ENCODE results near the gene CCDC6.

GRCh38 chr10:59807629-59808620 lies 98.4 kb downstream of the CCDC6 start:
- TF ChIP-seq, protein P1, sequence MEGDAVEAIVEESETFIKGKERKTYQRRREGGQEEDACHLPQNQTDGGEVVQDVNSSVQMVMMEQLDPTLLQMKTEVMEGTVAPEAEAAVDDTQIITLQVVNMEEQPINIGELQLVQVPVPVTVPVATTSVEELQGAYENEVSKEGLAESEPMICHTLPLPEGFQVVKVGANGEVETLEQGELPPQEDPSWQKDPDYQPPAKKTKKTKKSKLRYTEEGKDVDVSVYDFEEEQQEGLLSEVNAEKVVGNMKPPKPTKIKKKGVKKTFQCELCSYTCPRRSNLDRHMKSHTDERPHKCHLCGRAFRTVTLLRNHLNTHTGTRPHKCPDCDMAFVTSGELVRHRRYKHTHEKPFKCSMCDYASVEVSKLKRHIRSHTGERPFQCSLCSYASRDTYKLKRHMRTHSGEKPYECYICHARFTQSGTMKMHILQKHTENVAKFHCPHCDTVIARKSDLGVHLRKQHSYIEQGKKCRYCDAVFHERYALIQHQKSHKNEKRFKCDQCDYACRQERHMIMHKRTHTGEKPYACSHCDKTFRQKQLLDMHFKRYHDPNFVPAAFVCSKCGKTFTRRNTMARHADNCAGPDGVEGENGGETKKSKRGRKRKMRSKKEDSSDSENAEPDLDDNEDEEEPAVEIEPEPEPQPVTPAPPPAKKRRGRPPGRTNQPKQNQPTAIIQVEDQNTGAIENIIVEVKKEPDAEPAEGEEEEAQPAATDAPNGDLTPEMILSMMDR (IDR thresholded peaks at IDR 0.05) = no peak
- no peak for TF ChIP-seq POLR2A (IDR thresholded peaks at IDR 0.05)

Data from testis (tissue), 2 donors.